ENCODE measurements around the gene MAP2K3.

- TF ChIP-seq CTCF (IDR thresholded peaks at IDR 0.05) (no peak), EZH2 (IDR thresholded peaks at IDR 0.05) (no peak)
These were observed 15.8 kb upstream of the MAP2K3 start for GRCh38 chr17:21268596-21269188.
